HG03139 (cell line): ENCODE measurements around the gene BMP8B.
"Not testable (repeated sequence)": the region's sequence is repeated elsewhere in the genome, so short reads cannot be mapped to it uniquely, and the experiment has no call there.

ENCODE experiments used
- ATAC-seq: cut with Tn5 transposase; IDR thresholded peaks from one replicate; pipeline ENCODE4 v1.9.1; 2021; ENCODE audit not compliant: unreplicated experiment

The BMP8B gene, protein sequence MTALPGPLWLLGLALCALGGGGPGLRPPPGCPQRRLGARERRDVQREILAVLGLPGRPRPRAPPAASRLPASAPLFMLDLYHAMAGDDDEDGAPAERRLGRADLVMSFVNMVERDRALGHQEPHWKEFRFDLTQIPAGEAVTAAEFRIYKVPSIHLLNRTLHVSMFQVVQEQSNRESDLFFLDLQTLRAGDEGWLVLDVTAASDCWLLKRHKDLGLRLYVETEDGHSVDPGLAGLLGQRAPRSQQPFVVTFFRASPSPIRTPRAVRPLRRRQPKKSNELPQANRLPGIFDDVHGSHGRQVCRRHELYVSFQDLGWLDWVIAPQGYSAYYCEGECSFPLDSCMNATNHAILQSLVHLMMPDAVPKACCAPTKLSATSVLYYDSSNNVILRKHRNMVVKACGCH

DNA sequence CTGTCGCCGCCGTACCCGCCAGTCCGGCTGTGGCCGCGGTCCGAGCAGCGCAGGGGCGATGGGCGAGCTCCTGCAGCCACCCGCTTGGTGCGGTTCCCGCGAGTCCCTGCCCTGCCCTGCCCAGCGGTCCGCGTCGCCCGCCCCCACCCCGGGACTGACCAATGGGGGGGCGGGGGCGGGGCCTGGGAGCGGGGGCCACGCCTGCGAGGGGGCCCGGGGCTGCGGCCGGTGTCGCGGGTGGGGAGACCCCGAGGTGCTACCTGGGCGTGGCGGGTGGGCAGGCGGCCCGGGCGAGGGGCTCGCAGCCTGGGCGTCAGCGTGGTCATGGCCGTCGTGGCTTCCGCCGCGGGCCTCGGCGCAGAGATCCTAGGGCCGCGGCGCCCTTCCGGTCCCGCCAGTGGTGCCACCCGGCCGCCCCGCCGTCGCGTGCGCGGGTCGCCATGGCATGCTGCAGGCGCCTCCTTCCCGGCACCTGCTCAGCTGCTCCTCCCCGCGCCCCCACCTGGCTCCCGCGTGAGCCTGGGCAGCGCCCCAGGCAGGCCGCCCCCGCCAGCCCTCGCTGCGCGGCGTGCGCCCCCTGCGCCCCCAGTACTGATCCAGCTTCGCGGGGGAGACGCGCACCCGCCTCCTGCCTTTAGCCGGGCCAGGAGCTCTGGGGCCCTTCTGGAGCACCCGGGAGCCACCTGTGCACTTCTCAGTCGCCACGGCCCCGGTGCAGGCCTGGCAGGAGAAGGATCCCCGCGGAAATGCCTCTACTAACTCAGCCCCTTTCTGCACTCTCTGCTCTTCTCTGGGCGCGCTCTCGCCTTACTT is at the start of gene BMP8B:
Gene BMP8B (minus strand): TSS at position 108 of the 813 bp plus-strand sequence. CDS start 380 bp downstream, outside the sequence.
- ATAC-seq: peak; percentile 52

DNA sequence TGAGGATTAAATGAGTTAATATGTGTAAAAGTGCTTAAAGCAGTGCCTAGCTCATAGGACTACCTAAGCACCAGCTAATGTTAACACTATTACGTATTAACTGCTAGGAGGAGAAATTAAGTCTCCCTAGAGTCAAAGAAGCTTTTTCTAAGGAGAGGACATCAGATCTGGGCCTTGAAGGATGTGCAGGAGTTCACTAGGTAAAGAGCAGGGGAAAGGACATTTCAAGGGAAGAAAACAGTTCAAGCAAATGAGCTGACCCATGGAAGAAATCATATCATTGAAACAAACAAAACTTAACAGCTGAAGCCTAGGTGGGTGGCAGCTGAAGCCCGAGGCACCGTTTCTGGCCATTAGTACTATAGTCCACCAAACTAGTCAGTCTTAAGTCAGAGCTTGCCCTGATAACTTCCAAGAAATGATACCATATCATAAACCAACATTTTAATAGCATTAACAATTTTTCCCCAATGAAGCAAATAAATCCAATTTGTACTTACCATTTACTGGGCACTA is 48.0 kb upstream of the BMP8B start:
- ATAC-seq: no peak

DNA sequence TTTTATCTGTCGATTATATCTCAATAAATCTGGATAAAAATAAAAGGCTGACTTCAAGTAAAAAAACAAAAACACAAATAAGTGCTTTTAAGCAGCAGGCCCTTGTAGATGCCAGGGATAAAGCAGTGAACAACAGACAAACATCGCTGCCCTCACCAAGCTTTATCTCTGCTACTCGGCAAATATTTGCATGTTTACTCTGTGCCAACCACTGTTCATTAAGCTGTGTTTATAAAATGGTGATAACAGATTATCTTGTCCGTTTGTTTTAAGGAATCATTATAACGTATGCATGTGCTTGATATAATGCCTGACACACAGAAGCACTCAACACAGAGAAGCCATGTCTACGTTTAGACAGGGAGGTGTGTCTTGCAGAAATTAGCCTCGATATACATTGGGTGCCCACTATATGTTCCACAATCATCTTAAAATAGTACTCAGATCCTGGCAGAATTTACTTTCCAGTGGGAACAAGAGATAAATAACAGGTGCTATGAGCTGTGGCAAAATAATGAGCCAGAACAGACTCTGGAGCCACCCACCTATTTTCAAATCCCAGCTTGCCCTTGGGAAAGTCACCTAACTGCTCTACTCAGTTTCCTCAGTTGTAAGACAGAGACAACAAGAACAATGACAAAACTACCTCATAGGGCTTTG is 47.4 kb upstream of the BMP8B start:
- ATAC-seq: no peak

DNA sequence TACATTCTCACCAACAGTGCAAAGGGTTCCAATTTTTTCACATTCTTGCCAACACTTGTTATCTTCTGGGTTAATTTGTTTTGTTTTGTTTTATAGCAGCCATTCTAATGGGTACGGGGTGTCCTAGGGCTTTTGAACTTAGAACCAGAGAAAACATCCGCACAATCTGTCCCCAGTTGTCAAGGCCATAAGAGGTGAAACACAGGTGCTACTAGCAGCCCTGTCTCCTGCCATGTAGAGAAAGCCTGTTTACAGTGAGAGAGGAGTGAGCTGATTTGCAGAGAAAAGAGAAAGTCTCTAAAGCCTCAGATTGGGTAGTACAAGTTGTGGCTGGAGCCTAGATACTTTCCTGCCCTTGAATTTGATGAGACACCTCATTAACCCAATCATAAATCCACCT is 46.4 kb upstream of the BMP8B start:
- no peak for ATAC-seq

DNA sequence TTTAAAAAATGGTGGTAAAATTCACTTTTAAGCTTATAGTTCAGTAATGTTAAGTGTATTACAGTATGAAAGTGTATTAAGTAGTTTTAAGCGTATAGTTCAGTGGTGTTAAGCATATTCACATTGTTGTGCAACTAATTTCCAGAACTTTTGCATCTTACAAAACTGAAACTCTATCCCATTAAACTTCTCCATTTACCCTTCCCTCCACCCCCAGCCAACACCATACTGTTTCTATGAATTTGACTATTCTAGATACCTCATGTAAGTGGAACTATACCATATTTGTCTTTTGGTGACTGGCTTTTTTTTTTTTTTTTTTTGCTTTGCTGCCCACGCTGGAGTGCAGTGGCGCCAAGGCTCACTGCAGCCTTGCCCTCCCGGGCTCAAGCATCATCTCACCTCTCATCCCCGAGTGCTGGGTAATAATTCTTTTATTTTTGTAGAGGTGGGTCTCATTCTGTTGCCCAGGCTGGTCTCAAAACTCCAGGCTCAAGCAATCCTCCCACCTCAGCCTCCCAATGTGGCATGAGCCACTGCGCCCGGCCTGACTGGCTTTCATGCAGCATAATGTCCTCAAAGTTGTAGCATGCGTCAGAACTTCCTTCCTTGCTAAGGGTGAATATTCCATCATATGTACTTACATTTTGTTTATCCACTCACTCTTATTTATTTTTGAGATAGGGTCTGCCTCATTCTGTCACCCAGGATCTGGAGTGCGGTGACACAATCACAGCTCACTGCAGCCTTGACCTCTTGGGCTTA is 45.1 kb upstream of the BMP8B start:
- ATAC-seq: no peak

DNA sequence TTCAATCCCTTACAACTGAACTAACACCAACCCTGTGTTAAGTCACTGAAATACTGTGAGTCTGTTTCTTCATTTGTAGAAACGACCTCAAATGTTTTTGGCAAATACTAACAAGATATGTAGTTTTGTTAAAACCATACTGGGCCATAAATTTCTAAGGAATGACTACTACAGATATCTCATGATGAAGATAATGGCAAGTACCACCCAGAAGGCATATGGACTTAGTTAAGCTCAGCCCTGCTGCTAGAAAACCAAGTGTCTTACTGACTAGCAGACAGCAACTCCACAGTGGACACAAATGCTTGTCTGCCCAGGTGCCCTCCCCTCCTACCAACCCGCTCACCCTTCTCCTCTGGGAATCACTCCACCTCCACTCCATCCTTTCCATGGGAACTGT is 44.5 kb upstream of the BMP8B start:
- no peak for ATAC-seq

DNA sequence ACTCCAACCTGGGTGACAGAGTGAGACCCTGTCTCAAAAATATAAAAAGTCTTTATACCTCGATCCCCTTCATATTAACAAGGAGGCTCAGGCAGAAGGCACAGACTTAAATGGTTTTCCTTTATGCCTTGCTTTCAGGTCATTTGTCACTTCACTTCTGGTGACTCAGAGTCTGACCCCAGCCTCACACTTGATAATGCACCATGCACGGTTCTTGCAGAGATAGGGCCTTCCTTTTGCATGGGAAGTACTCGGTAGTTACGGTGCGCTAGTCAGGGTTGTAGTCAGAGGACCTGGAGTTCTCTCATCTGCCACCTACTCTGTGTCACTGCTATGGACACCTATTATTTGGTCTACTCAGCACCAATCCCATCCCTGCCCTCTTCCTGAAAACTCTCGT is 43.6 kb upstream of the BMP8B start:
- ATAC-seq: no peak

DNA sequence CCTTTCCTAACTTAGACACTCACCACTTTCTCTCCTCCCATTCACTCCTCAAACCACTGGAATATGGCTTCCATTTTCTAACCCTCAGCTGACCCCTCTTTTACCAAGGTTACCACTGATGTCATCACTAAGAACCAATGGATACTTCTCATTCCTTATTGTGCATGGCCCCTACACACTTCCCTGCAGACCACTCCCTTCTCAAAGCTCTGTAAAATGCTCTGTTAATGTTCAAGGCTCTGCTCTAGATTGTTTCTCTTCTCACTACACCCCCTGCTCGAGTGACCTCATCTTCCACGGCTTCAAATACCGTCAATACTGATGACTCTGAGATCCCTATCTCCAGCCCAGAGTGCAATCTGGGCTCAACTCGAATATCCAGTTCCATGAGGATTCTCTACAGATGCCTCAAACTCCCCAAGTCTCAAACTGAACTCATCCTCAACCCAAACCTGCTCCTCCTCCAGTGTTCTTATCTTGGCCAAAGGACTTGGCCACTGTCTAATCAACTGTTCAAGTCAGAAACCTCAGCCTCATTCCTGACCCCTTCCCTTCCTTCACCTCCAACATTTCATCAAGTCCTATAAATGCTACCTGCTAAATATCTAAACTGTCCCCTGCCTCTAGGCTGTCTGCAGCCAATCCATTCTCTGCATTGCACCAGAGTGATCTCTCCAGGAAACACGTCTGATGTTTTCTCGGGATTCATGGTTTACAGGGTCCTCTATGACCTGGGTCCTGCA is 41.3 kb upstream of the BMP8B start:
- no peak for ATAC-seq

DNA sequence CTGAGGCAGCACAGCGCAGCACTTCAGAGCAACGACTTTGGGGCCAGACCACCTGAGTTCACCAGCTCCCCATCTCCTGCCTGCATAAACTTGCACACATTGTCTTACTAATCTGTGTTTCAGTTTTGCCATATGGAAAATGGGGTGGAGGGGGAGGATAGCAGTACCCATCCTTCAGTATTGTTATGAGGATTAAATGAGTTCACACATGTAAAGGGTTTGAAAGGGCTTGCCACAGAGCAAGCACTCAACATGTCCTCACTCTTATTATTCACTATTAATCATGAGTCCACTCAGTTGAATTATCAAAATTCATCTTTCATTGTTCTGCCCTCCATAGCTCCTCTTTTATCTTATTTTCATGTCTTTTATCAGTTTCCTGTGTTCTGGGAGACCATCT is 40.1 kb upstream of the BMP8B start:
- ATAC-seq: no peak

DNA sequence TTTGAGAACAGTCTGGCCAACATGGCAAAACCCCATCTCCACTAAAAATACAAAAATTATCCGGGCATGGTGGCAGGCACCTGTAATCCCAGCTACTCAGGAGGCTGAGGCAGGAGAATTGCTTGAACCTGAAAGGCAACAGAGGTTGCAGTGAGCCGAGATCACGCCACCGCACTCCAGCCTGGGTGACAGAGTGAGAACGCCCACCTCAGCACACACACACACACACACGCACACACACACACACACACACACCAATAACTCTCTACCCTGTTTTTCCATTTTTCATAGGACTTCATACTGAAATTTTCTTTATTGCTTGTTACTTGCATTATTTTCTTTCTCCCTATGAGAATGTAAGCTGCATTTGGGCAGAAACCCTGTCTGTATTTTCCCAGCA is 39.6 kb upstream of the BMP8B start:
- not testable (repeated sequence) for ATAC-seq

DNA sequence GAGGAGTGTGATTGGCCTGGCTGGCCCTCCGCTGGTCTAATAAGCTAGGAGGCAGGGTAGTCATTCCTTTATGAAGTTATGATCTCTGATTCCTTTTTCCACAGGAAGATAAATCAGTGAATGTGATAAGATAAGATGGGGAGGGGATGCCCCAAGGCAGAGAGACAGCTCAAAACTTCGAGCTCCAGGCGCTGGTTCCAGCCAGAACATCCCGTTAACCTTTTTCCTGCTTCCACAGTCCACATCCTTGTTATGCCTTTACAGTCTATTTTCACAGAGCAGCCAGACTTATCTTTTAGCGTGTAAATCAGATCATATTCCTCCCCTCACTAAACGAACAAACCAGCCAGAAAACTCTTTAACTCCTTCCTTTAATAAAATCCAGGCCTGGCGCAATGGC is 38.5 kb upstream of the BMP8B start:
- no peak for ATAC-seq

DNA sequence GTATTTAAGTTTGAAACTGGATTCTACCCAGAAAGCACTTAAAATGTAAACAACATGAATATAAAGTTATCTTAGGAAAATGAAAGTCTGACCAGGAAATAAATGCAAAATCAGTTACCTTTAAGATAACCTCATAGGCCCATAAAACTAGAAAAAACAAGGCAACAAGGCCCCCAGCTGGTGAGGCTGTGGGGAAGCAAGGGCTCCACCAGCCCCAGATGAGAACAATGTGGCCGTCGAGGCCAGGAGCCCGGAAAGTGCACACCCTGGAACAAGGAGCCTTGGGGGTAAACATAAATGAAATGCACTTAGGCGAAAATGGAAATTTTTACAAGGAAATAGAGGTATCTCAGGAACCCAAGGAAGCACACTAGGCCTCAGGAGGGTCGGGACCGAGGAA is 37.9 kb upstream of the BMP8B start:
- ATAC-seq: no peak

DNA sequence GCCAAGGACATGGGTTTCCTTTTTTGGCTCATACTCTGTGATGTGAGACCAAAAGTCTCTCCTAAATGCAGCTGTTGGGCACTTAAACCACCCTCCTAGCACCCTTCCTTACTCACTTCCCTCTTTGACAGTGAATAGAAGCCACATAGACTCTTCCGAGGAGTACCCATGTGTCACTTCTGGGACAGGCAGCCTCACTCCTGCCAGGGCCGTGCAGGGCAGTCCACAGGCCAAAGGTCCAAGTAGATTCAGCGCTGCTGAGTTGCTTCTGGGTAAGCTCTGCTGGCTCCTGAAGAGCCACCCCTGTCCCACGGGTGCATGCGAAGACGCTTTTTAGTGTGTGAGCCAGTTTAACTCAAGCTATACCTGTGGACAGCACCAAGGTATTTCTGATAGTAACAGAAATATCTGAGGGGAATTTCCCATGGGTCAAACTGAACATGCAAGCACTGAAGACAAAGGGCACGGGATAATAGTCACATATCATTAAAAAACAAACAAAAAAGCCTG is 36.8 kb upstream of the BMP8B start:
- no peak for ATAC-seq

DNA sequence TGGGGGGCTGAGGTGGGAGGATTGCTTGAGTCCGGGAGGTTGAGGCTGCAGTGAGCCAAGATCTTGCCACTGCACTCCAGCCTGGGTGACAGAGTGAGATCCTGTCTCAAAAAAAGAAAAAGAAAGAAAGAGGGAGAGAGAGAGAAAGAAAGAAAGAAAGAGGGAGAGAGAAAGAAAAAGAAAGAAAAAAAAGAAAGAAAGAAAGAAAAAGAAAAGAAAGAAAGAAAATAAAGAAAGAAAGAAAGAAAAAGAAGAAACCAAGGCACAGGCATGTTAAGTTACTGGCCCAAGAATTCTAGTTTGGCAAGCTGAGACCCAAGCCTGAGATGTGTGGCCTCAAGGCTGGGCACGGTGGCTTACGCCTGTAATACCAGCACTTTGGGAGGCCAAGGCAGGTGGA is 34.8 kb upstream of the BMP8B start:
- not testable (repeated sequence) for ATAC-seq

DNA sequence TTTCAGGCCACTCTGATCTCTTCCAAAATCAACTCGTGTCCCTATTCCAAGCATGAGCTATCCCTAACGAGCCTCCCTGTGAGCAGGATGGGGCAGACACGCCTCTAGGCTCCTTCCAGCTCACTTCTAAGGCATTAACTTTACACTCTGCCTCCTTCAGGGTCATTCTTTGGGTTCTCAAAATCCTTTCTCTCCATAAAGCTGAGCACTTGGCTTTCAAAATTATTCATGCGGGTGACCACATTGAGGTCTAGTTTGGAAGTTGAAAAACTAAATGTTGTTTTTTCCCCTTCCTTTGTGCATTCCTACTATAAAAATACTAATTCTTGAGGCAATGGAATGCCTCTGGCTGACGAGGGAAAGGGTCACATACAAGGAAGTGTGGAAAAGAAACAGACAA is 33.5 kb upstream of the BMP8B start:
- ATAC-seq: no peak

DNA sequence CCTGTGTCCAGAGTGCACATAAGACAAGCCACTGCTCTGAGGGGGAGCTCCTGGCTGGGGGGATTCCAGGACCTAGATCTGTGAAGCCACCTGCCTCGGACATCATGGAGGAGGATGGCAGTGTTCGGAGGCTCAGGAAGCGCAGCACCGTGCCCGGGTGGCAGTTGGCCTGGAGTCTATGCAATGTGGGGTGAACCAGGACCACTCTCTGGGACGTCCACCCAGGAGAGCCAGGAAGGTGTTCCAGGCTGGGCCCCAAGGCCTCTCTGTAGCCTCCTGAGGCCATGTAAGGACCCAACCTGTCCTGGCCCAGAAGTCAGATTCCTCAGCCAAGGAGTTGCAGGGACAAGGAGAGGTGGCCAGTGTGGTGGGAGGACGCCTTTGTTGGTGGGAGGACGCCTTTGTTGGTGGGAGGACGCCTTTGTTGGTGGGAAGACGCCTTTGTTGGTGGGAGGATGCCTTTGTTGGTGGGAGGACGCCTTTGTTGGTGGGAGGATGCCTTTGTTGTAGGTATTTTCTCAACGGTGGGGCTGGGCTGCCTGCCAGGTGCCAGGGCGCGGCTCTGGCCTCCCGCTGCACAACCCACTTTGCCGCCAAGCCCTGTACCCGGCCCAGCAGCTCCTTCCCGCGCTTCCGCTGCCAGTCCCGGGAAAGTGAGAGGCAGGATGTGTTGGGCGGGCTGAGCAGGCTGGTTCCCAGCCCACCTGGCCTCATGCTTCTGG is 30.6 kb upstream of the BMP8B start:
- ATAC-seq: no peak

DNA sequence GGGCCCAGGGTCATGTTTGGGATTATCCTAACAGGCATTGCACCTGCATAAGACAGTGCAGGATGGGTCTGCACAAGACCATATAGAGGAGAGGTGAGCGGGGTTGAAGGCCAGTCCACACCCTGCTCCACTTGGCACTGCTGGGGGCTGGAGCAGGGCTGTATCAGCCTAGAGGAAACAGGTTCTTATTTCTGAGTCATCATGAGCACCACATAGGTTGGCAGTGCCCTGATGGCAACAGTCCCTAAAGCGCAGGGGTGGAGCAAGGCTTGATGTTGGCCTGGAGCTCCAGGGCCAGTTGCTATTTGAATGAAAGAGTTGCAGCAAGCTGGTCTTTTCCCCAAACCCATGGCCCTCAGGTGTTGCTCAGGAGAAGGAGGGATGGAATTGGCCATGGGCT is 29.8 kb upstream of the BMP8B start:
- no peak for ATAC-seq

DNA sequence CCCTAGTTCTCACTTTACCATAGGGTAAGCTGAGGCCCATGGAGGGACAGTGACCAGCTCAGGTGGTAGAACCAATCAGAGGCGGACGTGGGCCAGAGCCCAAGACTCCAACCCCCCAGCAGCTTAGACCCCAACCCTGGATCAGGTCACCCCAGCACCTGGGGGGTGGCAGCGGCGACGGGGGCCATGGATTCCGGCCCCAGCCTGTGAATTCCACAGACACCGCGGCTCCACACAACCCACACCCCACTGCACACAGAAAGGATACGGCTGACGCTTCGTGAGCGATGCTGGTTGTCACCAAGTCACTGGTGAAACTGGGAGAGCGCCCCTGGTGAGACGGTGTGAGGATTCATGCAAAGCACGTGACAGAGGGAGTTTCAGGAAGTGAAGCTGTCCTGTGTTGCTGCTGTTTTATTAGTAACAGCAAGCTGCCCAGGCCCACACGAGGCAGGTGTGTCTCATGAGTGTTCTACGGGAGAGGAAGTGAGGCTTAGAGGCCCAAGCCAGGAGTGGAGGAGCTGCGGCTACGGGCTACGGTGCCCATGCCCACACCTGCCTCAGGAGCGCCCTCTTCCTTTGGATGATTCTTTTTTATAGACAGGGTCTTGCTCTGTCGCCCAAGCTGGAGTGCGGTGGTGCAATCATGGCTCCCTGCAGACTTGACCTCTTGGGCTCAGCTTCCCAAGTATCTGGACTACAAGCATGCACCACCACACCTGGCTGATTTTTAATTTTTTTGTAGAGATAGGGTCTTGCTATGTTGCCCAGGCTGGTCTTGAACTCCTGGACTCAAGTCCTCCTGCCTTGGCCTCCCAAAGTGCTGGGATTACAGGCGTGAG is 28.6 kb upstream of the BMP8B start:
- ATAC-seq: peak; percentile 60
